ENCODE measurements around the gene DENND1A.

DNA sequence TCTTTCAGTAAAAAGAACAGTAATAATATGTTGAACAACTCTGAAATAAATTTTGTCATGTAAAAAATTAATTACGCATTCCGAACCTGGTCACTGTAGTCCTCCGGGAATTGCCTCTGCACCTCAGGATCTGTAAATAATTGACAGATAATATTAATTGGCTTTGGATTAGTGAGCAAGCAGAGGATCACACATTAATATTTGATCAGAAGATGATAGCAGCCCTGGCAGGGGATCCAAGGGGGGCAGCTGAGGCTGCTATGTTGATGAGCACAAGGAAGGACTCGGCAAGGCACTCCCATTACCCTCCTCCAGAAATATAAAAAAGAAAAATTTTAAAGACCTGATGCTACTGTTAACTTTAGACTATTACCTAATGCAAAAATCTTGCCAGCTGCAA lies 137.4 kb downstream of the DENND1A start:
- TF ChIP-seq, protein P1, sequence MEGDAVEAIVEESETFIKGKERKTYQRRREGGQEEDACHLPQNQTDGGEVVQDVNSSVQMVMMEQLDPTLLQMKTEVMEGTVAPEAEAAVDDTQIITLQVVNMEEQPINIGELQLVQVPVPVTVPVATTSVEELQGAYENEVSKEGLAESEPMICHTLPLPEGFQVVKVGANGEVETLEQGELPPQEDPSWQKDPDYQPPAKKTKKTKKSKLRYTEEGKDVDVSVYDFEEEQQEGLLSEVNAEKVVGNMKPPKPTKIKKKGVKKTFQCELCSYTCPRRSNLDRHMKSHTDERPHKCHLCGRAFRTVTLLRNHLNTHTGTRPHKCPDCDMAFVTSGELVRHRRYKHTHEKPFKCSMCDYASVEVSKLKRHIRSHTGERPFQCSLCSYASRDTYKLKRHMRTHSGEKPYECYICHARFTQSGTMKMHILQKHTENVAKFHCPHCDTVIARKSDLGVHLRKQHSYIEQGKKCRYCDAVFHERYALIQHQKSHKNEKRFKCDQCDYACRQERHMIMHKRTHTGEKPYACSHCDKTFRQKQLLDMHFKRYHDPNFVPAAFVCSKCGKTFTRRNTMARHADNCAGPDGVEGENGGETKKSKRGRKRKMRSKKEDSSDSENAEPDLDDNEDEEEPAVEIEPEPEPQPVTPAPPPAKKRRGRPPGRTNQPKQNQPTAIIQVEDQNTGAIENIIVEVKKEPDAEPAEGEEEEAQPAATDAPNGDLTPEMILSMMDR (IDR thresholded peaks at IDR 0.05): no peak
- TF ChIP-seq EP300 (IDR thresholded peaks at IDR 0.05) (no peak), BHLHE40 (IDR thresholded peaks at IDR 0.05; ENCODE audit: low read depth, low read length) (no peak), EHMT2 (IDR thresholded peaks at IDR 0.05; ENCODE audit: low read depth) (no peak)
- TF ChIP-seq, protein P2, sequence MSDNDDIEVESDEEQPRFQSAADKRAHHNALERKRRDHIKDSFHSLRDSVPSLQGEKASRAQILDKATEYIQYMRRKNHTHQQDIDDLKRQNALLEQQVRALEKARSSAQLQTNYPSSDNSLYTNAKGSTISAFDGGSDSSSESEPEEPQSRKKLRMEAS (IDR thresholded peaks at IDR 0.05): no peak
